Muscle layer of duodenum (tissue), 2 donors: Measurements from ENCODE around the gene SCYGR6.
"Not testable (repeated sequence)": the region's sequence is repeated elsewhere in the genome, so short reads cannot be mapped to it uniquely, and the experiment has no call there.

Experiments
- H3K27ac ChIP-seq: one replicate; pipeline ENCODE4 v1.7.0; 2013; ENCODE audit warnings: mild to moderate bottlenecking, low read length
- H3K27me3 ChIP-seq: one replicate; pipeline ENCODE4 v1.7.0; 2013; ENCODE audit warnings: low read depth, mild to moderate bottlenecking, control low read depth, low read length
- H3K36me3 ChIP-seq, 2 donors: one replicate each; pipeline ENCODE4 v1.7.0; 2013; ENCODE audit warnings: low read length in 2 of 2, control low read depth in 1 of 2, mild to moderate bottlenecking in 1 of 2; ENCODE audit not compliant: insufficient read depth in 2 of 2, control insufficient read depth in 1 of 2
- H3K4me1 ChIP-seq, 2 donors: one replicate each; pipeline ENCODE4 v1.7.0; 2013; ENCODE audit warnings: low read length in 2 of 2, mild to moderate bottlenecking in 2 of 2, control low read depth in 1 of 2, moderate library complexity in 1 of 2; ENCODE audit not compliant: insufficient read depth in 2 of 2, control insufficient read depth in 1 of 2
- H3K4me3 ChIP-seq, 2 donors: one replicate each; pipeline ENCODE4 v1.7.0; 2013; ENCODE audit warnings: low read length in 2 of 2, low read depth in 1 of 2, mild to moderate bottlenecking in 1 of 2
- H3K9me3 ChIP-seq, 2 donors: one replicate each; pipeline ENCODE4 v1.7.0; 2013; ENCODE audit warnings: low read length in 2 of 2, control low read depth in 1 of 2, mild to moderate bottlenecking in 1 of 2; ENCODE audit not compliant: control insufficient read depth in 1 of 2
- donor health status: healthy.

SCYGR6 gene, protein sequence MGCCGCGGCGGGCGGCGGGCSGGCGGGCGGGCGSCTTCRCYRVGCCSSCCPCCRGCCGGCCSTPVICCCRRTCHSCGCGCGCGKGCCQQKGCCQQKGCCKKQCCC

DNA sequence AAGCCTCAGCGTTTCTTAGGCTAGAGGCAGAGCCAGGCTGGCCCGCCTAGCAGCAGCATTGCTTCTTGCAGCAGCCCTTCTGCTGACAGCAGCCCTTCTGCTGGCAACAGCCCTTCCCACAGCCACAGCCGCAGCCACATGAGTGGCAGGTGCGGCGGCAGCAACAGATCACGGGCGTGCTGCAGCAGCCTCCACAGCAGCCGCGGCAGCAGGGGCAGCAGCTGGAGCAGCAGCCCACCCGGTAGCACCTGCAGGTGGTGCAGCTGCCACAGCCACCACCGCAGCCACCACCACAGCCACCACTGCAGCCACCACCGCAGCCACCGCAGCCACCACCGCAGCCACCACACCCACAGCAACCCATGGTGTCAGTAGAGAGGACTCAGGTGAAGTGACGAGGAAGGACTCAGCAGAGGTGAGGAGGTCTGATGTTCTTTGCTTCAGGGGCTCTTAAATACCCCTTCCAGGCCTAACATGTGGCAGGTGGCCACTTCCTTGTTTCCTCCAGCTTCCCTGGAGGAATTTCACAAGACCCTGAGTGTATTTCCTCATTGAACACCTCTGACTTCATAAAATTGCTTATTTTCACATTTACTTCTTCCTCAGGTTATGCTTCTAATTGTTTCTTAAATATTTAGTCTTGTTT, at the start of gene SCYGR6:
TSS of gene SCYGR6 (minus strand) at position 364 of the 646 bp plus-strand sequence. CDS start at position 364, 0 bp downstream.
- Histone ChIP-seq H3K27ac (no peak within 1 kb of the TSS), H3K4me1 (no peaks in the 10 kb centered on the region), H3K36me3 (no peaks in the 10 kb centered on the region)

GRCh38 chr2:227774011-227774624, 49.6 kb upstream of the SCYGR6 start:
- H3K4me1 ChIP-seq, result no peaks in the 10 kb centered on the region
- H3K27ac ChIP-seq, result no peak overlapping the region
- H3K36me3 ChIP-seq, result no peaks in the 10 kb centered on the region
- no peak overlapping the region for H3K4me3 ChIP-seq
- no peaks in the 10 kb centered on the region for H3K27me3 ChIP-seq
- H3K9me3 ChIP-seq, result no peaks in the 10 kb centered on the region

More for the DNA sequence above, at the start of gene SCYGR6:
- no peak within 1 kb of the TSS for H3K4me3 ChIP-seq
- H3K27me3 ChIP-seq, result no peaks in the 10 kb centered on the region
- H3K9me3 ChIP-seq, result no peaks in the 10 kb centered on the region

- no peaks in the 10 kb centered on the region for H3K4me1 ChIP-seq
- H3K27me3 ChIP-seq, result no peaks in the 10 kb centered on the region
- H3K27ac ChIP-seq, result no peak overlapping the region
- H3K4me3 ChIP-seq, result no peak overlapping the region
- H3K36me3 ChIP-seq, result no peaks in the 10 kb centered on the region
- no peaks in the 10 kb centered on the region for H3K9me3 ChIP-seq
Observed at GRCh38 chr2:227772932-227773331, 48.4 kb upstream of the SCYGR6 start.

GRCh38 chr2:227772197-227772661, 47.7 kb upstream of the SCYGR6 start:
- H3K9me3 ChIP-seq, result no peaks in the 10 kb centered on the region
- no peaks in the 10 kb centered on the region for H3K36me3 ChIP-seq
- H3K4me1 ChIP-seq, result no peaks in the 10 kb centered on the region
- no peak overlapping the region for H3K27ac ChIP-seq
- H3K4me3 ChIP-seq, result no peak overlapping the region
- no peaks in the 10 kb centered on the region for H3K27me3 ChIP-seq

- no peaks in the 10 kb centered on the region for H3K4me1 ChIP-seq
- H3K9me3 ChIP-seq, result no peaks in the 10 kb centered on the region
- H3K4me3 ChIP-seq, result no peak overlapping the region
- no peaks in the 10 kb centered on the region for H3K36me3 ChIP-seq
- H3K27ac ChIP-seq, result no peak overlapping the region
- no peaks in the 10 kb centered on the region for H3K27me3 ChIP-seq
Observed at GRCh38 chr2:227767830-227768229, 43.3 kb upstream of the SCYGR6 start.

- Histone ChIP-seq H3K36me3 (no peaks in the 10 kb centered on the region), H3K4me3 (no peak overlapping the region), H3K4me1 (no peaks in the 10 kb centered on the region), H3K9me3 (no peaks in the 10 kb centered on the region), H3K27me3 (no peaks in the 10 kb centered on the region), H3K27ac (no peak overlapping the region)
Observed at GRCh38 chr2:227766373-227766883, 41.9 kb upstream of the SCYGR6 start.

- Histone ChIP-seq H3K4me3 (no peak overlapping the region), H3K9me3 (no peaks in the 10 kb centered on the region), H3K4me1 (no peaks in the 10 kb centered on the region), H3K36me3 (no peaks in the 10 kb centered on the region), H3K27ac (peak overlapping the region; percentile 7), H3K27me3 (no peaks in the 10 kb centered on the region)
Observed at GRCh38 chr2:227765788-227766372, 41.3 kb upstream of the SCYGR6 start.

- H3K27ac ChIP-seq, result peak overlapping the region; percentile 66
- H3K27me3 ChIP-seq, result no peaks in the 10 kb centered on the region
- H3K9me3 ChIP-seq, result no peaks in the 10 kb centered on the region
- H3K4me3 ChIP-seq, result no peak overlapping the region
- no peaks in the 10 kb centered on the region for H3K4me1 ChIP-seq
- no peaks in the 10 kb centered on the region for H3K36me3 ChIP-seq
Observed at GRCh38 chr2:227761740-227762476, 37.4 kb upstream of the SCYGR6 start.

GRCh38 chr2:227759411-227760118, 35.0 kb upstream of the SCYGR6 start:
- no peak overlapping the region for H3K27ac ChIP-seq
- no peaks in the 10 kb centered on the region for H3K9me3 ChIP-seq
- H3K4me3 ChIP-seq, result no peak overlapping the region
- no peaks in the 10 kb centered on the region for H3K36me3 ChIP-seq
- no peaks in the 10 kb centered on the region for H3K27me3 ChIP-seq
- H3K4me1 ChIP-seq, result no peaks in the 10 kb centered on the region

DNA sequence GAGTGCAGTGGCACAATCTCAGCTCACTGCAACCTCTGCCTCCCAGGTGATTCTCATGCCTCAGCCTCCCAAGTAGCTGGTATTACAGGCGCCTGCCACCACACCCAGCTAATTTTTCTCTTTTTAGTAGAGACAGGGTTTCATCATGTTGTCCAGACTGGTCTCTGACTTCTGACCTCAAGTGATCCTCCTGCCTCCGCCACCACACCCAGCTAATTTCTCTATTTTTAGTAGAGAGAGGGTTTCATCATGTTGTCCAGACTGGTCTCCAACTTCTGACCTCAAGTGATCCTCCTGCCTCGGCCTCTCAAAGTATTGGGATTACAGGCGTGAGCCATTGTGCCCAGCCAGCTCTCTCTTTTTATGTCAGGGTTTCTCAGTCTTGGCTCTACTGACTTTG, 31.7 kb upstream of the SCYGR6 start:
- not testable (repeated sequence) for H3K27me3 ChIP-seq, H3K27ac ChIP-seq, H3K4me1 ChIP-seq, H3K36me3 ChIP-seq, H3K9me3 ChIP-seq, H3K4me3 ChIP-seq
